GM18909 (cell line): ENCODE measurements around the gene KANSL1.
"Not testable (repeated sequence)": the region's sequence is repeated elsewhere in the genome, so short reads cannot be mapped to it uniquely, and the experiment has no call there.

Source experiments
- ATAC-seq: cut with Tn5 transposase; IDR thresholded peaks from one replicate; pipeline ENCODE4 v1.9.1; 2021; ENCODE audit warnings: mild to moderate bottlenecking; ENCODE audit not compliant: unreplicated experiment, poor library complexity

Gene KANSL1

DNA sequence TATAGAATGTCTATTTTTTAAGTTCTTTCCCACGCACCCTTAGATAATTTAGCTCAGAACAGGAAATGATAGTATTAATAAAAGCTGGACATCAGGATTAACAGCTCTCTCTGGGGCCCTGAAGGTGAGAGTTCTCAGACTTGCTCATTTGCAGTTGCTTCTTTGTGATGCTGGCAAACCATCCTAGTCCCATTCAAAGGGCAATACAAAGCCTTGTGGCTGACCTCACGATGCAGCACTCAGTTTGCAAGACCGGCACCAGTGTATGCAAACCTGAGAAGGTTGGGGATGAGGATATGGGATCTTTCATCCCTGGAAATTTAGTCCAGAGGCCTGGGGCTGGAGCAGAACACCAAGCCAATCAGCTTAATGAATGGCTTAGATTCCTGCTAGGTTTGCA, 164.9 kb downstream of the KANSL1 start:
- ATAC-seq = no peak

- no peak for ATAC-seq
These were observed 165.3 kb downstream of the KANSL1 start for GRCh38 chr17:46027976-46028325.

DNA sequence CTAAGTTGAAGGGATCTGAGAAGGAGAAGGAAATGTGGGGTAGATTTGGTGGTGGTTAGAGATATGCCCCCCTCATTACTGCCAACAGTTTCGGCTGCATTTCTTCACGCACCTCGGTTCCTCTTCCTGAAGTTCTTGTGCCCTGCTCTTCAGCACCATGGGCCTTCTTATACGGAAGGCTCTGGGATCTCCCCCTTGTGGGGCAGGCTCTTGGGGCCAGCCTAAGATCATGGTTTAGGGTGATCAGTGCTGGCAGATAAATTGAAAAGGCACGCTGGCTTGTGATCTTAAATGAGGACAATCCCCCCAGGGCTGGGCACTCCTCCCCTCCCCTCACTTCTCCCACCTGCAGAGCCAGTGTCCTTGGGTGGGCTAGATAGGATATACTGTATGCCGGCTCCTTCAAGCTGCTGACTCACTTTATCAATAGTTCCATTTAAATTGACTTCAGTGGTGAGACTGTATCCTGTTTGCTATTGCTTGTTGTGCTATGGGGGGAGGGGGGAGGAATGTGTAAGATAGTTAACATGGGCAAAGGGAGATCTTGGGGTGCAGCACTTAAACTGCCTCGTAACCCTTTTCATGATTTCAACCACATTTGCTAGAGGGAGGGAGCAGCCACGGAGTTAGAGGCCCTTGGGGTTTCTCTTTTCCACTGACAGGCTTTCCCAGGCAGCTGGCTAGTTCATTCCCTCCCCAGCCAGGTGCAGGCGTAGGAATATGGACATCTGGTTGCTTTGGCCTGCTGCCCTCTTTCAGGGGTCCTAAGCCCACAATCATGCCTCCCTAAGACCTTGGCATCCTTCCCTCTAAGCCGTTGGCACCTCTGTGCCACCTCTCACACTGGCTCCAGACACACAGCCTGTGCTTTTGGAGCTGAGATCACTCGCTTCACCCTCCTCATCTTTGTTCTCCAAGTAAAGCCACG, 165.9 kb downstream of the KANSL1 start:
- ATAC-seq = no peak

GRCh38 chr17:46026166-46027047, 166.8 kb downstream of the KANSL1 start:
- ATAC-seq = no peak

DNA sequence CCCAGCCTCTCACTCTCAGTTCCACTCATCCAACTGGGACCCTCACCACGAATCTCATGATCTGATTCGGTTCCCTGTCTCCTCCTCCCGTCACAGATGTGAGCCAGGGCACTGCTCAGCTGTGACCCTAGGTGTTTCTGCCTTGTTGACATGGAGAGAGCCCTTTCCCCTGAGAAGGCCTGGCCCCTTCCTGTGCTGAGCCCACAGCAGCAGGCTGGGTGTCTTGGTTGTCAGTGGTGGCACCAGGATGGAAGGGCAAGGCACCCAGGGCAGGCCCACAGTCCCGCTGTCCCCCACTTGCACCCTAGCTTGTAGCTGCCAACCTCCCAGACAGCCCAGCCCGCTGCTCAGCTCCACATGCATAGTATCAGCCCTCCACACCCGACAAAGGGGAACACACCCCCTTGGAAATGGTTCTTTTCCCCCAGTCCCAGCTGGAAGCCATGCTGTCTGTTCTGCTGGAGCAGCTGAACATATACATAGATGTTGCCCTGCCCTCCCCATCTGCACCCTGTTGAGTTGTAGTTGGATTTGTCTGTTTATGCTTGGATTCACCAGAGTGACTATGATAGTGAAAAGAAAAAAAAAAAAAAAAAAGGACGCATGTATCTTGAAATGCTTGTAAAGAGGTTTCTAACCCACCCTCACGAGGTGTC, 167.6 kb downstream of the KANSL1 start:
- ATAC-seq = no peak

DNA sequence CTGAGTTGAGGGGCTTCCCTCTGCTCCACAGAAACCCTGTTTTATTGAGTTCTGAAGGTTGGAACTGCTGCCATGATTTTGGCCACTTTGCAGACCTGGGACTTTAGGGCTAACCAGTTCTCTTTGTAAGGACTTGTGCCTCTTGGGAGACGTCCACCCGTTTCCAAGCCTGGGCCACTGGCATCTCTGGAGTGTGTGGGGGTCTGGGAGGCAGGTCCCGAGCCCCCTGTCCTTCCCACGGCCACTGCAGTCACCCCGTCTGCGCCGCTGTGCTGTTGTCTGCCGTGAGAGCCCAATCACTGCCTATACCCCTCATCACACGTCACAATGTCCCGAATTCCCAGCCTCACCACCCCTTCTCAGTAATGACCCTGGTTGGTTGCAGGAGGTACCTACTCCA, 168.2 kb downstream of the KANSL1 start:
- no peak for ATAC-seq

DNA sequence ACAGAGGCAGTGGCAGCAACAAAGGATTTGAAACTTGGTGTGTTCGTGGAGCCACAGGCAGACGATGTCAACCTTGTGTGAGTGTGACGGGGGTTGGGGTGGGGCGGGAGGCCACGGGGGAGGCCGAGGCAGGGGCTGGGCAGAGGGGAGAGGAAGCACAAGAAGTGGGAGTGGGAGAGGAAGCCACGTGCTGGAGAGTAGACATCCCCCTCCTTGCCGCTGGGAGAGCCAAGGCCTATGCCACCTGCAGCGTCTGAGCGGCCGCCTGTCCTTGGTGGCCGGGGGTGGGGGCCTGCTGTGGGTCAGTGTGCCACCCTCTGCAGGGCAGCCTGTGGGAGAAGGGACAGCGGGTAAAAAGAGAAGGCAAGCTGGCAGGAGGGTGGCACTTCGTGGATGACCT, 168.6 kb downstream of the KANSL1 start:
- no peak for ATAC-seq

- no peak for ATAC-seq
These were observed 169.3 kb downstream of the KANSL1 start for GRCh38 chr17:46023783-46024388.

GRCh38 chr17:46023366-46023765, 169.9 kb downstream of the KANSL1 start:
- not testable (repeated sequence) for ATAC-seq

GRCh38 chr17:46020998-46021397, 172.2 kb downstream of the KANSL1 start:
- ATAC-seq = no peak

- peak; percentile 52 for ATAC-seq
These were observed 173.0 kb downstream of the KANSL1 start for GRCh38 chr17:46020023-46020761.

DNA sequence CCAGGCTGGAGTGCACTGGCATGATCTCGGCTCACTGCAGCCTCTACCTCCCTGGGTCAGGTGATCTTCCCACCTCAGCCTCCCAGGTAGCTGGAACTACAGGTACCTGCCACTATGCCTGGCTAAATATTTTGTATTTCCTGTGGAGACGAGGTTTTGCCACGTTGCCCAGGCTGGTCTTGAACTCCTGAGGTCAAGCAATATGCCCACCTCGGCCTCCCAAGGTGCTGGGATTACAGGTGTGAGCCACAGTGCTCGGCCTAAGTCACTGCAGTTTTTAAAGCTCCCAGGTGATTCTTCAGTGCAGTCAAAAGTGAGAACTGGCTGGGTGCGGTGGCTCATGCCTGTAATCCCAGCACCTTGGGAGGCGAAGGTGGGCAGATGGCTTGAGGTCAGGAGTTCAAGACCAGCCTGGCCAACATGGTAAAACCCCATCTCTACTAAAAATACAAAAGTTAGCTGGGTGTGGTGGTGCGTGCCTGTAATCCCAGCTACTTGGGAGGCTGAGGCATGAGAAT, 173.8 kb downstream of the KANSL1 start:
- ATAC-seq = not testable (repeated sequence)

GRCh38 chr17:46013502-46014165, 179.6 kb downstream of the KANSL1 start:
- ATAC-seq = no peak

DNA sequence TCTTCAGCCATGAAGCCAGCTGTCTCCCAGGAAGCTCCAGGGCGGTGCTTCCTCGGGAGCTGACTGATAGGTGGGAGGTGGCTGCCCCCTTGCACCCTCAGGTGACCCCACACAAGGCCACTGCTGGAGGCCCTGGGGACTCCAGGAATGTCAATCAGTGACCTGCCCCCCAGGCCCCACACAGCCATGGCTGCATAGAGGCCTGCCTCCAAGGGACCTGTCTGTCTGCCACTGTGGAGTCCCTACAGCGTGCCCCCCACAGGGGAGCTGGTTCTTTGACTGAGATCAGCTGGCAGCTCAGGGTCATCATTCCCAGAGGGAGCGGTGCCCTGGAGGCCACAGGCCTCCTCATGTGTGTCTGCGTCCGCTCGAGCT, 180.1 kb downstream of the KANSL1 start:
- no peak for ATAC-seq

DNA sequence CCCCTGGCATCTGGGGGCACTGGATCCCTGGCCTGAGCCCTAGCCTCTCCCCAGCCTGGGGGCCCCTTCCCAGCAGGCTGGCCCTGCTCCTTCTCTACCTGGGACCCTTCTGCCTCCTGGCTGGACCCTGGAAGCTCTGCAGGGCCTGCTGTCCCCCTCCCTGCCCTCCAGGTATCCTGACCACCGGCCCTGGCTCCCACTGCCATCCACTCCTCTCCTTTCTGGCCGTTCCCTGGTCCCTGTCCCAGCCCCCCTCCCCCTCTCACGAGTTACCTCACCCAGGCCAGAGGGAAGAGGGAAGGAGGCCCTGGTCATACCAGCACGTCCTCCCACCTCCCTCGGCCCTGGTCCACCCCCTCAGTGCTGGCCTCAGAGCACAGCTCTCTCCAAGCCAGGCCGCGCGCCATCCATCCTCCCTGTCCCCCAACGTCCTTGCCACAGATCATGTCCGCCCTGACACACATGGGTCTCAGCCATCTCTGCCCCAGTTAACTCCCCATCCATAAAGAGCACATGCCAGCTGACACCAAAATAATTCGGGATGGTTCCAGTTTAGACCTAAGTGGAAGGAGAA, 180.6 kb downstream of the KANSL1 start:
- ATAC-seq = no peak

DNA sequence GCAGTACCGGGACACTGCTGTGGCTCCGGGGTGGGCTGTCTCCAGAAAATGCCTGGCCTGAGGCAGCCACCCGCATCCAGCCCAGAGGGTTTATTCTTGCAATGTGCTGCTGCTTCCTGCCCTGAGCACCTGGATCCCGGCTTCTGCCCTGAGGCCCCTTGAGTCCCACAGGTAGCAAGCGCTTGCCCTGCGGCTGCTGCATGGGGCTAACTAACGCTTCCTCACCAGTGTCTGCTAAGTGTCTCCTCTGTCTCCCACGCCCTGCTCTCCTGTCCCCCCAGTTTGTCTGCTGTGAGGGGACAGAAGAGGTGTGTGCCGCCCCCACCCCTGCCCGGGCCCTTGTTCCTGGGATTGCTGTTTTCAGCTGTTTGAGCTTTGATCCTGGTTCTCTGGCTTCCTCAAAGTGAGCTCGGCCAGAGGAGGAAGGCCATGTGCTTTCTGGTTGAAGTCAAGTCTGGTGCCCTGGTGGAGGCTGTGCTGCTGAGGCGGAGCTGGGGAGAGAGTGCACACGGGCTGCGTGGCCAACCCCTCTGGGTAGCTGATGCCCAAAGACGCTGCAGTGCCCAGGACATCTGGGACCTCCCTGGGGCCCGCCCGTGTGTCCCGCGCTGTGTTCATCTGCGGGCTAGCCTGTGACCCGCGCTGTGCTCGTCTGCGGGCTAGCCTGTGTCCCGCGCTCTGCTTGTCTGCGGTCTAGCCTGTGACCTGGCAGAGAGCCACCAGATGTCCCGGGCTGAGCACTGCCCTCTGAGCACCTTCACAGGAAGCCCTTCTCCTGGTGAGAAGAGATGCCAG, 181.3 kb downstream of the KANSL1 start:
- ATAC-seq = no peak

DNA sequence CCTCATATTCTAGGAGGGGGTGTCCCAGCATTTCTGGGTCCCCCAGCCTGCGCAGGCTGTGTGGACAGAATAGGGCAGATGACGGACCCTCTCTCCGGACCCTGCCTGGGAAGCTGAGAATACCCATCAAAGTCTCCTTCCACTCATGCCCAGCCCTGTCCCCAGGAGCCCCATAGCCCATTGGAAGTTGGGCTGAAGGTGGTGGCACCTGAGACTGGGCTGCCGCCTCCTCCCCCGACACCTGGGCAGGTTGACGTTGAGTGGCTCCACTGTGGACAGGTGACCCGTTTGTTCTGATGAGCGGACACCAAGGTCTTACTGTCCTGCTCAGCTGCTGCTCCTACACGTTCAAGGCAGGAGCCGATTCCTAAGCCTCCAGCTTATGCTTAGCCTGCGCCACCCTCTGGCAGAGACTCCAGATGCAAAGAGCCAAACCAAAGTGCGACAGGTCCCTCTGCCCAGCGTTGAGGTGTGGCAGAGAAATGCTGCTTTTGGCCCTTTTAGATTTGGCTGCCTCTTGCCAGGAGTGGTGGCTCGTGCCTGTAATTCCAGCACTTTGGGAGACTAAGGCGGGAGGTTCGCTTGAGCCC, 182.5 kb downstream of the KANSL1 start:
- no peak for ATAC-seq
